DMS53 treated with DMSO at 0.1 percent for 48 hours (cell line): ENCODE results near the gene EVL.
"Not testable (repeated sequence)": the region's sequence is repeated elsewhere in the genome, so short reads cannot be mapped to it uniquely, and the experiment has no call there.

Source experiments
- DNase-seq: peaks from one replicate; lab custom pipeline; 2025; ENCODE audit not compliant: unreplicated experiment; lab: John Stamatoyannopoulos, UW

Gene EVL

GRCh38 chr14:100064335-100065092, 708 bp upstream of the EVL start:
- not testable (repeated sequence) for DNase-seq

DNA sequence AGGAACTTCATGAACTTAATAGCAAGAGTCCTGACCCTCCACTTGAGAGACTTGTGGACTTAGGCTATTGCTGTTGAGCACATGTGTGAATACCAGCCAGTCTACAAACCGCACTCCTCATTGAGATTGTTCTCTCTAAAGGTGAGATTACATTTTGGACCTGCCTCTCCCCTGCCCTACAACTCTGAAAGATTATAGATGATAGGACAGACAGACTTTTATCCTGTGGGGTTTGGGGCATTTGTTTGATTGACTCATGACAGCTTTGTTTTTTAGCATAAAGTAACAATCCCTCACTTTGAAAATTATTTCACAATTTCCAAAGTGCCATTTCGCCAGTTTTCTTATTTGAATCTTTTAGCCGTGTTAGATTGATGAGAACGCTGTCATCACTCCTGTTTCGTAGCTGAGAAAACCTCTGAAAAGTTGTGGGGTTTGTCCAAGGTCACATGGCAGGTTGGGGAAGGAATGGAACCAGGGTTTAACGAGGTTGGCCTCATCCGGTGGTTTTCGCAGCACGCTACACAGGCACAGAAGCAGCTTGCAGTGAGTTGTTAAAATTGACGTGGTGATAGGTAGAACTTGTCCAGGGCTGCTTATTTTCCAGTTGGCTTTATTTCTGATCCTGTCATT, 836 bp downstream of the EVL start:
- DNase-seq = no peak

GRCh38 chr14:100066962-100067361, 1.7 kb downstream of the EVL start:
- DNase-seq = no peak

- no peak for DNase-seq
These were observed 2.3 kb downstream of the EVL start for GRCh38 chr14:100067481-100067880.

DNA sequence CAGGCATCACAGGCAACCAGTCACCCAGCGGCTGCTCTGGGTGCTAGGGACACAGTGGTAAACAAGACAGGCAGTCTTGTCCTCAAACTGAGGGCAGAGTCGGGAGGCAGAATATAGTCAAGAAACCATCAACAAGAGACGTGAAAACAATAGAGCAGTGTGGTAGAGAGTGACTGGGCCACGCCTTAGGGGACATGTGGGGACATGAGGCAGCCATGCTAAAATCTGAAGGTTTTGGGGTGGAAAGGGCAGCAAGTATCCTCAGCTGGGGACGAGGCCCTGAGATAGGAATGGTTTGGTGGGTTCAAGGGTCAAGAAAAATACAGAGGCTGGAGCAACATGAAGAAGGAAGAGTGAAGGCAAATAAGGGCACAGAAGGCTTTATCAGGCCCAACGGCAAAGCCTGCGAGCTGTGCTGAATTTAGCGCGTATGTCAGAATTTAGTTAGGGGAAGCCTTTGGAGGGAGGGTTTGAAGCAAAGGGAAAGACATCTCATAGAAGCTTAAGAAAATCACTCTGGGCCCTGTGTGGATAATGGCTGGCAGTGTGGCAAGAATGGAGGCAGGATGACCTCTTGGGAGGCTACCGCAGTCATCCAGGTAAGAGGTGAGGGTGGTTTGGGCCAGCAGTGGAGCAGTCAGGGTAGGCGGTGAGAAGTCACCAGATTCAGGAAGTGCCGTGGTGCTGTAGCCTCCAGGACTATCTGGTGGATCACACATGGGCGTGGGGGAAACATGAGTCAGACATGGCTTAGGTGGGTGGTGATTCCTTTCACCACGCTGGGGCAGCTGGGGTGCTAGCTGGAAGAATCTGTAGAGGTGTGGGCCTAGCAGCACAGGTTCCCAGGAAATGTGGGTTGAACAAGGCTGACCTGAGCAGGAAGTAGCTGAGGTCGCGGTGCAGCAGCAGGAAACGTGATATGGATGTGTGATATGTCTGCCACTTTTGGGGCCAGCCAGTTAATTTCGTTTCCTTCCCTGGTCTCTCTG, 3.0 kb downstream of the EVL start:
- DNase-seq = no peak

GRCh38 chr14:100069161-100069800, 4.1 kb downstream of the EVL start:
- no peak for DNase-seq

GRCh38 chr14:100070310-100070709, 5.1 kb downstream of the EVL start:
- DNase-seq = no peak

DNA sequence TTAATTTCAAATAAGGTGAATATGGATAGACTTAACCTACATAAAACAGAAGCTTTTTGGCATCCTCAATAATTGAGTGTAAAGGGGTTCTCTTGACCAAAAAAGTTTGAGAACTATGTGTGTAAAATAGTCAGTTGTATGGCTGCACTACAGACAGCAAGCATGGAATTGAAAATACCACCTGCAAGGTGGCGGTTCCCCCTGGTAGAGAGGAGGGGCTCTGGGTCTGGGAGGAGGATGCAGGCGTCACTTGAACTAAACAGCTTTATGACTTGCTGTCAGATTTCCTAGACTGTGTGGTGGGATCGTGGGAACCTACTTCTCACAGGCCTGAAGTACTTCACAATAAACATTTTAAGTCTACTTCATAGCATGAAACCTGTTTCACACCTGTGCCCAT, 6.3 kb downstream of the EVL start:
- DNase-seq = no peak

- DNase-seq = no peak
These were observed 7.6 kb downstream of the EVL start for GRCh38 chr14:100072783-100073346.

- no peak for DNase-seq
These were observed 8.6 kb downstream of the EVL start for GRCh38 chr14:100073576-100074430.

DNA sequence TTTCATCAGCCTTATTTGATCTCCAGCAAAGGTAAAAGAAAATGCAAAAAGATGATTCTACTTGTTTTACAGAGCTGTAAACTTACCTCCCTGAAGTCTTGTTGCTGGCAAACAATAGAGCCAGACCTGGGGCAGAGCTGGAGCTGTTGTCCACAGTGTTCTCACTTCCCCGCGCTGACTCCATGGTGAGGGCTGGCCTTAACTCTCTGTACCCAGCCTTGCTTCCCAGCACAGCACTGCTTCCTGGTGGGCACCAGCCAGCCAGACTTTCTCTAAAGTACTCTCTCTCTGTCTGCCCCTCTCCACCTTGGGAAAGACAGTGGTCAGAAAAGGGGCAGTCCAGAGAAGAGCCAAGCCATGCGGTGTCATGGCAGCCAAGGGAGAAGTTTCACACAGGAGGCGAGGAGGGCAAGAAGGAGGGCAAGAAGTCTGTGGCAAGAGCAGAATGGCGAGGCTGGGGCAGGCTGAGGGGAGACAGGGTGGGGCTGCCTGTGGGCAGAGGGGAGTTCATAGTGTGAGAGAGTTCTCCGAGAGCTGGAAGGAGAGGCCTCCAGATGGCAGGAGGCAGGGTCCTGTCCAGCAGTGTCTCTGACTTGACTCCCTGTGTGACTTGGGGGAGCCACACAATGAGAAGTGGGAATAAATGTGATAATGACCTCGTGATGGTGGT, 9.3 kb downstream of the EVL start:
- DNase-seq = no peak

- no peak for DNase-seq
These were observed 10.5 kb downstream of the EVL start for GRCh38 chr14:100075681-100076080.

DNA sequence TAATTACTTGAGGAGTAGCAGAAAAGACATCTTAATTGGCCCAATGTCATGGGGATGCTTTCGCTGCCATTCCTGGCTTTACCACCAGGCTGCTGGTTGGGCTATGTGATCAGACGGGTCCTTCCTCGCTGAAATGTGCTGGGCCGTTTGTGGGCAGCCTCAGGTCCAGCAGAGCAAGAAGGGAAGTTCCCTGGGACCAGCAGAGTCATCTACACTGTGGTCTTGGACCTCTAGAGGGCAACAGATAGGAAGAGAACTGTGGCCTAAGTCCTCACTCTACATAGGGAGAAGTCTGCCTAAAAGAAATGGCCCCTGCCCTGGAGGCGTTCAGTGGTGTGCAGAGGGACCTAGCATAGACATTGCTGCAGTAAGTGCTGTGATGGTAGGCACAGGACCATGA, 10.9 kb downstream of the EVL start:
- no peak for DNase-seq

- DNase-seq = no peak
These were observed 11.4 kb downstream of the EVL start for GRCh38 chr14:100076606-100077005.

DNA sequence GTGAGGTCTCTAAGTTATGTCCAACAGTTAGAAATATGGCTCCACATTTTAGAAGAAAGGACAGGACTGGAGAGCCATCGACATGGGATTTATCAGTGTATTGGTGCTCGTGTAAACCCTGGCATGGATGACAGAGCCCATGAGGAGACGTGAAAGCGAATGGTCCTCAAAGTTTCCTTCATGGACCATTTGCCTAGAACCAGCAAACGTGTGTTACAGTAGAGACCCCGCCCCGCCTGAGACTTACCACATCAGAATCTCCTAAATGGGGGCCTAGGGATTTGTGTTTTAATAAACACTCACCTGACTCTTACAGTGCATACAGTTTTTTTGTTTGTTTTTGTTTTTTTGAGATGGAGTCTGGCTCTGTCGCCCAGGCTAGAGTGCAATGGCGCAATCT, 12.2 kb downstream of the EVL start:
- DNase-seq = no peak

DNA sequence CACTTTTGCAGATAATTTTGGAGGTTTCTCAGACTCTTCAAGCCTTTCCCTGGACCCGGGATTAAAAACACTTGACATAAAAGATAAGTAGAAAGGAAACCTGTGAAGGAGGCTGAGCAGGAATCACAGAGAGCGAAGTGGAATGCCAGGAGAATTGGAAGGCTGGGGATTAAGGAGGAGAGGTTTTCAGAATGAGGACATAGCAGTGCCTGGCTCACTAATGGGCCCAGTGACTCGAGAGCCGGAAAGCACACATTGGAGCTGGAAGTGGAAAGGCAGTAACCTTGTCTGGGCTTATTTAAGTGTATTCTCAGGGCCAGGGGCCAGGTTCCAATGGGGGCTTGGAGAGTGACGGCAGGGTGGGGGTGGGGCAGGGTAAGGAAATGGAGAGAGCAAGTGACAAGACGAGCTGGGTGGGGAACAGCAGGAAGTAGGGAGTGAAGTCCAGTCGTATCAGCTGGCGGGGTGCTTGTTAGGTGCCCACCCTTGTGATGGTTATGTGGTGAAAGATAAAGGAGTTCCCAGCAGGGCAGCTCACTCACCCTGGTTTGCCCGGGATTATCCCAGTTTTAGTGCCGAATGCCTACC, 13.1 kb downstream of the EVL start:
- DNase-seq = no peak

- DNase-seq = no peak
These were observed 13.9 kb downstream of the EVL start for GRCh38 chr14:100078997-100079725.

- DNase-seq = no peak
These were observed 14.4 kb downstream of the EVL start for GRCh38 chr14:100079726-100080005.

DNA sequence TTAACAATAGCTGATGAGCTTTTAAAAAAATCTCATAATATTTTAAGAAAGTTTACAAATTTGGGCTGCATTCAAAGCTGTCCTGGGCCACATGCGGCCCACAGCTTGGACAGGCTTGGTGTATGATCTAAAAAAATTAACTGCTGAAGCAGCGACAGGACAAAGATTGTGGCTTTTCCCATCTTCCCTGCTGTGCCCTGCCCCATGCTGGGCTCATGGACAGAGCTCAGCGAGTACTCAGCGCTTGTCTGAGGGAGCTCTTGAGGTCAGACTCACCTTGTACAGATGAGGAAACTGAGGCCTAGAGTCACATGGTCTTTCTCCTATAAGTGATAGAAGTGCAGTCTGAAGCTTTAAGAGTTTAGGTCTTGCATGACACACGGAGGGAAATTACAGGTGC, 15.0 kb downstream of the EVL start:
- no peak for DNase-seq
